Astrocyte of the spinal cord (primary cell): Measurements from ENCODE around the gene COG4.
"Not testable (repeated sequence)": the region's sequence is repeated elsewhere in the genome, so short reads cannot be mapped to it uniquely, and the experiment has no call there.

Experiments
- DNase-seq: peaks from one replicate; pipeline ENCODE4 v3.0.0; 2011; ENCODE audit warnings: low read depth, low spot score
- H3K4me3 ChIP-seq: 2 replicates; pipeline ENCODE4 v1.5.1; 2011; ENCODE audit warnings: low read depth, mild to moderate bottlenecking, low read length, moderate library complexity
- in situ Hi-C: cut with HindIII; loops from 2 replicates; pipeline ENCODE4 v1.10.0; 2017; ENCODE audit warnings: low sequenced_read_pairs
- TF ChIP-seq, protein P1 (sequence below): IDR thresholded peaks from 2 replicates; pipeline ENCODE4 v1.5.1; 2012; ENCODE audit warnings: low read depth, mild to moderate bottlenecking, low read length, inconsistent platforms

The COG4 gene

DNA sequence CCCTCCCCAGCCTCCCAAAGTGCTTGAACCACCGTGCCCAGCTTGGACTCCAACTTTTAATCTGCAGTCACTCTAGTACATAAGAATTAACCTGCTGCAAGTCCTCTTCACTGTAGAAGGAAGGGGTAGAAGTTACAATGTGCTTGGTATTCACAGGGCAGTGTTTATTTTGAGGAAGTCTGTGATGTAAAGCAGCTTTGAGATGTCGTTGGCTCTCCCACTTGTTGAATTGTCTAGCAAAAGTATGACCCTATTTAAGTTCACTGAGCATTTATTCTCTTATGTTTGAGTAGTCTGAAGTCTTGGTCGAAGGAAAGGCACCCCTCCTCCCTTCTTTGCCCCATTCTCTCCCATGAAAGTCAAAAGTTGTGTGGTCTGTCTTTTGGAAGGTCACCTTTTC, 28.4 kb upstream of the COG4 start:
- H3K4me3 ChIP-seq, result no peak overlapping the region
- TF ChIP-seq, protein P1, sequence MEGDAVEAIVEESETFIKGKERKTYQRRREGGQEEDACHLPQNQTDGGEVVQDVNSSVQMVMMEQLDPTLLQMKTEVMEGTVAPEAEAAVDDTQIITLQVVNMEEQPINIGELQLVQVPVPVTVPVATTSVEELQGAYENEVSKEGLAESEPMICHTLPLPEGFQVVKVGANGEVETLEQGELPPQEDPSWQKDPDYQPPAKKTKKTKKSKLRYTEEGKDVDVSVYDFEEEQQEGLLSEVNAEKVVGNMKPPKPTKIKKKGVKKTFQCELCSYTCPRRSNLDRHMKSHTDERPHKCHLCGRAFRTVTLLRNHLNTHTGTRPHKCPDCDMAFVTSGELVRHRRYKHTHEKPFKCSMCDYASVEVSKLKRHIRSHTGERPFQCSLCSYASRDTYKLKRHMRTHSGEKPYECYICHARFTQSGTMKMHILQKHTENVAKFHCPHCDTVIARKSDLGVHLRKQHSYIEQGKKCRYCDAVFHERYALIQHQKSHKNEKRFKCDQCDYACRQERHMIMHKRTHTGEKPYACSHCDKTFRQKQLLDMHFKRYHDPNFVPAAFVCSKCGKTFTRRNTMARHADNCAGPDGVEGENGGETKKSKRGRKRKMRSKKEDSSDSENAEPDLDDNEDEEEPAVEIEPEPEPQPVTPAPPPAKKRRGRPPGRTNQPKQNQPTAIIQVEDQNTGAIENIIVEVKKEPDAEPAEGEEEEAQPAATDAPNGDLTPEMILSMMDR, result no peak
- in situ Hi-C loops, result no loop called here
- no peak for DNase-seq

GRCh38 chr16:70550082-70550481, 26.7 kb upstream of the COG4 start:
- in situ Hi-C loops, result no loop called here
- TF ChIP-seq, protein P1, result no peak
- no peak for DNase-seq
- no peak overlapping the region for H3K4me3 ChIP-seq

GRCh38 chr16:70548936-70549335, 25.6 kb upstream of the COG4 start:
- no peak overlapping the region for H3K4me3 ChIP-seq
- in situ Hi-C loops, result no loop called here
- no peak for DNase-seq
- TF ChIP-seq, protein P1, result no peak

DNA sequence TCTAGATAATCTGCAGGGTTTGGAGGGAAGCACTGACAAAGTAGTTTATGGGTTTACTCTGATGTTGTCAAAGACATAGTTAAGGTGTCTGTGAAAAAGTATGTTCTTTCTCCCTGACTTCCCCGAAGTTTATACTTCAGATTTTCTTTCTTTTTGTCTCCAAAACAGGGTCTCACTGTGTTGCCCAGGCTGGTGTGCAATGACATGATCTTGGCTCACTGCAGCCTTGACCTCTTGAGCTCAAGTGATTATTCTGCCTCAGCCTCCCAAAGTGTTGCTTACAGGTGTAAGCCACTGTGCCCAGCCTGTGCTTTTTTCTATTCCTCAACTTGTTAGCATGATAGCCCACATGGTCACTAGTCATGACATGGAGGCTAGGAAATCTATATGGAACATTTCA, 21.2 kb upstream of the COG4 start:
- H3K4me3 ChIP-seq, result no peak overlapping the region
- in situ Hi-C loops, result no loop called here
- DNase-seq, result no peak
- TF ChIP-seq, protein P1, result no peak

- TF ChIP-seq, protein P1, result no peak
- DNase-seq, result no peak
- no peak overlapping the region for H3K4me3 ChIP-seq
- in situ Hi-C loops, result no loop called here
Observed at GRCh38 chr16:70540994-70541393, 17.6 kb upstream of the COG4 start.

DNA sequence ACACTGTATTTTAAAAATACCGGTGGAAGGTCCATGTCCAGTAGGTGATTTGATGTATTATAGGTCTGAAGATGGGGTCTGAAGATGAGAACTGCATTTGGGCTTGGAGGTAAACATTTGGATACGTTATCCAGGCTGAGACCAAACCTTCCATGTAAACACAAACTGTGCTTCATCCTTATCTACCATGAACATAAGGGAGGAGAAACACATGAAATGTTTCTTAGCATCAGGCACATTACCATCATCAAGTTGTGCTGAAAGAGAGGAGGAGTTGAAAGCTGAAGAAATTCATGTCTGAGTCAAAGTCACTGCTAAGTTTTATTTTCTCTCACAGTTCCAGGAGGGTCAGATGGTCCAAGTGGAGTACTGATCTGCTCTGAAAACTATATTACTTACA, 11.6 kb upstream of the COG4 start:
- no peak for DNase-seq
- TF ChIP-seq, protein P1, result no peak
- in situ Hi-C loops, result no loop called here
- H3K4me3 ChIP-seq, result no peak overlapping the region

DNA sequence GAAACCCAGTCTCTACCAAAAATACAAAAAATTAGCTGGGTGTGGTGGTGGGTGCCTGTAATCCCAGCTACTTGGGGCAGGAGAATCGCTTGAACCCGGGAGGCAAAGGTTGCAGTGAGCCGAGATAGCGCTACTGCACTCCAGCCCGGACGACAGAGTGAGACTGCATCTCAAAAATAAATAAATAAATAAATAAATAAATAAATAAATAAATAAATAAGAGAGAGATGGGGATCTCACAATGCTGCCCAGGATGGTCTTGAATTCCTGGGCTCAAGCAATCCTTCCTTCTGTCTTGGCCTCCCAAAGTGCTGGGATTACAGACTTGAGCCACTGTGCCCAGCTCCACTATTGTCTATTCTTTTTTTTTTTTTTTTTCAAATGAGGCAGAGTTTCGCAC, 6.6 kb upstream of the COG4 start:
- in situ Hi-C loops, DNase-seq, H3K4me3 ChIP-seq: not testable (repeated sequence)
